ENCODE results near the gene BDKRB2. TPM values are rescaled to one million over a fixed set of nuclear protein-coding genes. Genes with fewer than 3 reads are reported as not detected.

BDKRB2 gene
- total and polyA plus RNA-seq, 3 experiments from 2014 or later, result not detected

DNA sequence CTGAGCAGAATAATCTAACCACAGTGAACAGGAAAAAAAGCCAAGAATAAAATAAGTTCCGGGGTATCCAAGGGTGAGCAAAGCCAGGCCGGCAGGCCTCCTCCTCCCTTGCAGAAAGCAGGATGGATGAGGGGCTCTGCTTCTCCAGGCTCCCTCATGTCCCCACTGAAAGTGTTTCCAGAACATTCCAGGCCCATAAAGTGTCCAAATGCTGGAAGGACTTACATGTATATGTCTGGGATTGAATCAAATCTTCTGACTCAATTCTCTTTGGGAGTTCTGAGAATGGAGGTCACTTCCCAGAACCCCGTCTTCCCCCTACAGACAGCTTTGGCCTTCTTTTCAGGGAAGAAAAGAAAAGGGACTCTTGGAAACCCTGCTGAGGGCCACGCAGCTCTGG, 26.4 kb downstream of the BDKRB2 start:
- no peak for DNase-seq
- Histone ChIP-seq H3K27ac (ENCODE audit: low read depth, low read length) (no peak overlapping the region), H3K36me3 (ENCODE audit: insufficient read depth, low read length) (no peaks in the 10 kb centered on the region), H3K4me3 (ENCODE audit: low read length) (no peak overlapping the region), H3K4me1 (ENCODE audit: insufficient read depth, low read length) (no peaks in the 10 kb centered on the region), H3K27me3 (ENCODE audit: insufficient read depth, low read length, poor library complexity, severe bottlenecking) (peaks cover 3% of the 10 kb centered on the region), H3K9me3 (ENCODE audit: low read length) (no peaks in the 10 kb centered on the region)
- H3K4me3 Mint-ChIP-seq, result no peak overlapping the region
- H3K36me3 Mint-ChIP-seq, result peaks cover 0 to 3% (median 0%) of the 10 kb centered on the region in 3 donors
- H3K4me1 Mint-ChIP-seq, result no peaks in the 10 kb centered on the region
- H3K9me3 Mint-ChIP-seq, result no peaks in the 10 kb centered on the region
- POLR2A ChIA-PET, result no interaction called here
- H3K27ac Mint-ChIP-seq, result no peak overlapping the region
- H3K27me3 Mint-ChIP-seq, result peaks cover 14 to 17% of the 10 kb centered on the region in 2 donors
- CTCF ChIA-PET, result no interaction called here

DNA sequence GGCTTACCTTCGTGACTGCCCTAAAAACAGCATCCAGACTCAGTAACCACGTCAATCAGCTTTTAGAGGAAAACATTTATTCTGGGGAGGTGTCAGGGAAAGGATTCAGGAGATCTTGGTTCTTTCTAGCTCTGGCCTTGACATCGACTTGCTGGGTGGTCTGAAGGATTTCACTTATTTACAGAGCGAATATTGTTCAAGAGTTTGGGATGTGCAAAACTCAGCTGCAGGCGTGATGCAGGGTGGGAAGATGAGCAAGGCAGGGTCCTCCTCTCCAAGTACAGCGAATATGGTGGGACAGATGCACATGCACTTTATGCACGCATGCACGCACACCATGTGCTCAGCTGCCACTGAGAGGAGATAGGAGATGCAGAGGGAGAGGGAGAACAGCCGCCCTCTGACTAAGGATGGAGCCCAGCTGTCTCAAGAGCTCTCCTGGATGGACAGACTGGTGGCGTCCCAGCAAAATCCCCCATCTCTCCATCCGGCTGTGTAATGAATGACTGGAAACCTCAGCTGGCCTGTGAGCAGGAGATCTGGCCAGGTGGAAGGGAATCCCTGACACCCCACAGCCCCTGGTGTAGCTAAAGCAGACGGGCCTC, 27.0 kb downstream of the BDKRB2 start:
- Histone ChIP-seq H3K4me3 (ENCODE audit: low read length) (no peak overlapping the region), H3K9me3 (ENCODE audit: low read length) (no peaks in the 10 kb centered on the region), H3K27ac (ENCODE audit: low read depth, low read length) (no peak overlapping the region), H3K4me1 (ENCODE audit: insufficient read depth, low read length) (no peaks in the 10 kb centered on the region), H3K27me3 (ENCODE audit: insufficient read depth, low read length, poor library complexity, severe bottlenecking) (peaks cover 3% of the 10 kb centered on the region), H3K36me3 (ENCODE audit: insufficient read depth, low read length) (no peaks in the 10 kb centered on the region)
- POLR2A ChIA-PET, result no interaction called here
- H3K27me3 Mint-ChIP-seq, result peaks cover 14 to 16% of the 10 kb centered on the region in 2 donors
- peaks cover 0 to 3% (median 0%) of the 10 kb centered on the region in 3 donors for H3K36me3 Mint-ChIP-seq
- no peak overlapping the region for H3K27ac Mint-ChIP-seq
- DNase-seq, result no peak
- H3K4me1 Mint-ChIP-seq, result no peaks in the 10 kb centered on the region
- H3K9me3 Mint-ChIP-seq, result no peaks in the 10 kb centered on the region
- H3K4me3 Mint-ChIP-seq, result no peak overlapping the region
- CTCF ChIA-PET, result no interaction called here

DNA sequence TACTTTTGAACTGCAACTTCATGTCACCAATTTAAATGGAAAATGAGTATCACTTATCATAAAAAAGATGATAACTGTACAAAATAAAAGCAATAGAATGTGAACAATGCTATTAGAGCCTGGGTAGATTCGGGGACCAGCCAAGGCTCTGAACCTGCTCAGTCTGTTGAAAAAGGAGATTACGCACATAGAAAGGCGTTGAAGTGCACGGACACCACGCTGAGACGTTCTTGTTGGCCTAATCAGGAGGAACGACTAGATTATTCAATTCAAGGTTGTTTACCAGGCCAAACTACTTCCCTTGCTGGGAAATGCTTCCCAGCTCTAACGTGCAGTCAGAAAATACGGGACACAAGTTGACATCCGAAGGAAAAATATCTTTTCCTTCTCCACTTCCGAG, 27.9 kb downstream of the BDKRB2 start:
- H3K36me3 Mint-ChIP-seq, result peaks cover 0 to 2% (median 0%) of the 10 kb centered on the region in 3 donors
- no peak for DNase-seq
- CTCF ChIA-PET, result no interaction called here
- peaks cover 14 to 16% of the 10 kb centered on the region in 2 donors for H3K27me3 Mint-ChIP-seq
- H3K4me1 Mint-ChIP-seq, result no peaks in the 10 kb centered on the region
- Histone ChIP-seq H3K4me3 (ENCODE audit: low read length) (no peak overlapping the region), H3K27ac (ENCODE audit: low read depth, low read length) (no peak overlapping the region), H3K4me1 (ENCODE audit: insufficient read depth, low read length) (no peaks in the 10 kb centered on the region), H3K36me3 (ENCODE audit: insufficient read depth, low read length) (no peaks in the 10 kb centered on the region), H3K27me3 (ENCODE audit: insufficient read depth, low read length, poor library complexity, severe bottlenecking) (peaks cover 3% of the 10 kb centered on the region), H3K9me3 (ENCODE audit: low read length) (no peaks in the 10 kb centered on the region)
- H3K27ac Mint-ChIP-seq, result no peak overlapping the region
- no peaks in the 10 kb centered on the region for H3K9me3 Mint-ChIP-seq
- H3K4me3 Mint-ChIP-seq, result no peak overlapping the region
- POLR2A ChIA-PET, result no interaction called here

DNA sequence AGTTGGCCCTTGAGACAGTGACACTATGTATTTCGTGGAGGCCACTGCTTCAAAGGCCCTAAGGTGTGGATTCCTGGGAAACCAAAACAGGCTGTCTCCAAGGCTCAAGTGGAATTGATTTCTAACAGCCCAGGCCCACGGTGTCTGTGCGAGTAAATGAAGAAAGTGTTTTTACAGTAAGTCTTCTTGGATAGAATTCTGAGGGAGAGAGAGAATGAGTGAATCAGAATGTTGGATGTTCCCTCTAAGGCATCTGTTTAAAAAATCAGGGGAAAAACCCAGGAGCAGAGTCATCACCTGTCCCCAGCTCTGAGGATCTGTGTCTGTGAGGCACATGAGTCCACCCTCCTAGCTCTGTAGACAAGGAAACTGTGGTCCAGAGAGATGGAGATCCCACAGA, 29.0 kb downstream of the BDKRB2 start:
- CTCF ChIA-PET, result no interaction called here
- H3K9me3 Mint-ChIP-seq, result no peaks in the 10 kb centered on the region
- no peak overlapping the region for H3K27ac ChIP-seq (ENCODE audit: low read depth, low read length)

DNA sequence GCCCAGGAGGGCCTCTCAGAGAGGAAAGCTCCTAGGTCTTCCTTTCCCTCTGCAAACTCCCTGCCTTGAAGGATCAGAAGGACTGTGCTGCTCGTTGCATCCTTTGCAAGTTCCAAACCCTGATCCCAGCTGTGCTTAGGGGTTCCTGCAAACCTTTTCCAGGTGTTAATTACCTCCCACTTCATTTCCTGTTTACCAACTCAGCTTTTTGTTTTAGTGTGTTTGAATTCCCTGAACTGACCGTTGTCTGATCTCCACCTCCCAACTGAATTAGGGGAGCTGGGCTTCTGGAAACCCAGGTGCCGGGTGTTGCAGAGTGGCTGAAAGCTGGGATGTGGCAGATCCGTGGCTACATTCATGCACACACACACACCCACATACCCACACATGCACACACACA, 30.8 kb downstream of the BDKRB2 start:
- CTCF ChIA-PET, result no interaction called here
- peaks cover 12% of the 10 kb centered on the region in 2 donors for H3K27me3 Mint-ChIP-seq

More for the DNA sequence above, 29.0 kb downstream of the BDKRB2 start:
- no peaks in the 10 kb centered on the region for H3K36me3 Mint-ChIP-seq
- POLR2A ChIA-PET, result no interaction called here
- no peak for DNase-seq
- no peak overlapping the region for H3K4me3 ChIP-seq (ENCODE audit: low read length)
- H3K4me1 ChIP-seq (ENCODE audit: insufficient read depth, low read length), result no peaks in the 10 kb centered on the region
- no peaks in the 10 kb centered on the region for H3K9me3 ChIP-seq (ENCODE audit: low read length)
- H3K4me1 Mint-ChIP-seq, result no peaks in the 10 kb centered on the region
- no peaks in the 10 kb centered on the region for H3K36me3 ChIP-seq (ENCODE audit: insufficient read depth, low read length)
- H3K27ac Mint-ChIP-seq, result no peak overlapping the region
- peaks cover 3% of the 10 kb centered on the region for H3K27me3 ChIP-seq (ENCODE audit: insufficient read depth, low read length, poor library complexity, severe bottlenecking)
- H3K27me3 Mint-ChIP-seq, result peaks cover 12 to 16% of the 10 kb centered on the region in 2 donors
- no peak overlapping the region for H3K4me3 Mint-ChIP-seq

DNA sequence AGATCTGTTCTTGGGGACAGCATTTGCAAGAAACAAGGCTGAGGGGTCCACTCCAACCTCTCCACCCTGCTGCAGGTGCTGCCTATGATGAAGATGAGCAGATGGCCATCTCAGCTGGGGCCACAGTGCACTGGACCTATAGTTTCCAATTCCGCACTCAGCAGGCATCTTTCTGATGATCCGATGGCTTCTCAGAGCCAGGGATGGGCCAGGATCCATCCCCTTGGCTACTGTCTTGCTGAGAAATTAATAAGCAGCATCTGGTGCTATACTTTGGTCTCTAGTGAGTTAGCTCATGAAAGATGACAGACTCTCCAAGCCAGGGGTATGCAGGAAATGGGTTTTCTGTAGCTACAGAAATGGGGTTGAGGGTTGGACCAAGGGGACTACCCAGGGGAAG, 33.0 kb downstream of the BDKRB2 start:
- no peak overlapping the region for H3K4me3 Mint-ChIP-seq
- peaks cover 10% of the 10 kb centered on the region in 2 donors for H3K27me3 Mint-ChIP-seq
- no peaks in the 10 kb centered on the region for H3K9me3 Mint-ChIP-seq
- H3K27ac Mint-ChIP-seq, result no peak overlapping the region
- ChIA-PET CTCF (no interaction called here), POLR2A (no interaction called here)
- H3K4me3 ChIP-seq (ENCODE audit: low read length), result no peak overlapping the region
- no peaks in the 10 kb centered on the region for H3K9me3 ChIP-seq (ENCODE audit: low read length)
- H3K36me3 Mint-ChIP-seq, result no peaks in the 10 kb centered on the region
- no peaks in the 10 kb centered on the region for H3K4me1 Mint-ChIP-seq
- H3K36me3 ChIP-seq (ENCODE audit: insufficient read depth, low read length), result no peaks in the 10 kb centered on the region
- no peaks in the 10 kb centered on the region for H3K4me1 ChIP-seq (ENCODE audit: insufficient read depth, low read length)
- H3K27me3 ChIP-seq (ENCODE audit: insufficient read depth, low read length, poor library complexity, severe bottlenecking), result no peaks in the 10 kb centered on the region
- no peak overlapping the region for H3K27ac ChIP-seq (ENCODE audit: low read depth, low read length)
- no peak for DNase-seq

More for the DNA sequence above, 30.8 kb downstream of the BDKRB2 start:
- H3K9me3 ChIP-seq (ENCODE audit: low read length), result no peaks in the 10 kb centered on the region
- POLR2A ChIA-PET, result no interaction called here
- H3K27ac ChIP-seq (ENCODE audit: low read depth, low read length), result no peak overlapping the region
- Mint-ChIP-seq H3K4me1 (no peaks in the 10 kb centered on the region), H3K27ac (no peak overlapping the region), H3K36me3 (no peaks in the 10 kb centered on the region), H3K9me3 (no peaks in the 10 kb centered on the region), H3K4me3 (no peak overlapping the region)
- H3K36me3 ChIP-seq (ENCODE audit: insufficient read depth, low read length), result no peaks in the 10 kb centered on the region
- no peak overlapping the region for H3K4me3 ChIP-seq (ENCODE audit: low read length)
- H3K27me3 ChIP-seq (ENCODE audit: insufficient read depth, low read length, poor library complexity, severe bottlenecking), result peaks cover 3% of the 10 kb centered on the region
- no peak for DNase-seq
- no peaks in the 10 kb centered on the region for H3K4me1 ChIP-seq (ENCODE audit: insufficient read depth, low read length)

DNA sequence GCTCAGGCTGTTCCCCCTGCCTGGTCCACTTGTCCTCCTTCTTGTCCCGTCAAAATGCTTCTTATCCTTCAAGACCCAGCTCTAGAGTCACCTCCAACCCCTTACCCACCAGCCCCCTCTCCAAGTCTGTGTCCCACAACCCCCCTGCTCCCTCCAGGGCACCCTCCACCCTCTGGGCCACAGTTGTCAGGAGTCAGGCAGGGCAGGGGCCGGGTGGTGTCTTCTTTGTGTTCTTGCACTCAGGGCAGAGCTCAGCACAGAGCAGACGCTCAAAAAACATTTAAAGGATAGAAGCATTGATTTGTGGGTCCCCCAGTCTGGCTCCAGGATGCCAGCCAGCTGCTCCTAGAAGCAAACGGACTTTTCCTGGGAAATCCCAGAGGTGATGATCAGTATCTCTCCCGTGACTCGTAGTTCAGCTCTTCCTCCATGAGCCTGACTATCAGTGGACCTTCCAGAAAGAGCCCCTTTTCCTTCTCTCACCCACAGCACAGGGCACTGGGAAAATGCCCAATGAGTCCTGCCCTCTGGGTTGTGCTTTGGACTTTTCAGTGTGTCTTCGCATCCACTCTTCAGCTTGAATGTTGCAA, 34.1 kb downstream of the BDKRB2 start:
- Histone ChIP-seq H3K9me3 (ENCODE audit: low read length) (no peaks in the 10 kb centered on the region), H3K27ac (ENCODE audit: low read depth, low read length) (no peak overlapping the region), H3K36me3 (ENCODE audit: insufficient read depth, low read length) (no peaks in the 10 kb centered on the region), H3K4me1 (ENCODE audit: insufficient read depth, low read length) (no peaks in the 10 kb centered on the region), H3K27me3 (ENCODE audit: insufficient read depth, low read length, poor library complexity, severe bottlenecking) (no peaks in the 10 kb centered on the region), H3K4me3 (ENCODE audit: low read length) (no peak overlapping the region)
- Mint-ChIP-seq H3K4me3 (no peak overlapping the region), H3K9me3 (no peaks in the 10 kb centered on the region), H3K4me1 (no peaks in the 10 kb centered on the region), H3K27ac (no peak overlapping the region), H3K36me3 (no peaks in the 10 kb centered on the region), H3K27me3 (peaks cover 7 to 8% of the 10 kb centered on the region in 2 donors)
- POLR2A ChIA-PET, result no interaction called here
- CTCF ChIA-PET, result no interaction called here
- DNase-seq, result no peak

DNA sequence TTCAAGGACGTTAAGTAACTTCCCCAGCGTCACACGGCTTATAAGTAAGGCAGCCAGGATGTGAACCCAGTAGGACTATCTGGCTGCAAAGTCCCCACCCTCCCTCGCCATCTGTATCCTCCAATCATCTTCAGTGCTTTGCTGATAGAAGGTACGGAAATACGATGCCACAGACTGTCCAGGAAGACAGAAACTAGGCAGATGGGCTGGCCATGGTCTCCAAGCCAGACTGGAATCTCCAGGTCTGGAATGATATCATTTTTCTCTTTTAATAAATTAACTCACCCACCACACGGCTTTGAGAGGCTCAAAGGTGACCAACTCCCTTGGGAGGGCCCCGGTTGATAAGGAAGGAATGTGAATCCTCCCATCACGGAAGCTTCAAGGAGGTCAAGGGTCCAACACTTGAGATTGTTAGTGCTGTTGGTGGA, 35.1 kb downstream of the BDKRB2 start:
- Histone ChIP-seq H3K27ac (ENCODE audit: low read depth, low read length) (no peak overlapping the region), H3K4me1 (ENCODE audit: insufficient read depth, low read length) (no peaks in the 10 kb centered on the region), H3K9me3 (ENCODE audit: low read length) (no peaks in the 10 kb centered on the region), H3K4me3 (ENCODE audit: low read length) (no peak overlapping the region), H3K27me3 (ENCODE audit: insufficient read depth, low read length, poor library complexity, severe bottlenecking) (no peaks in the 10 kb centered on the region), H3K36me3 (ENCODE audit: insufficient read depth, low read length) (no peaks in the 10 kb centered on the region)
- ChIA-PET CTCF (no interaction called here), POLR2A (no interaction called here)
- H3K4me3 Mint-ChIP-seq, result no peak overlapping the region
- H3K27me3 Mint-ChIP-seq, result peaks cover 3 to 8% of the 10 kb centered on the region in 2 donors
- no peak for DNase-seq
- H3K4me1 Mint-ChIP-seq, result no peaks in the 10 kb centered on the region
- H3K27ac Mint-ChIP-seq, result no peak overlapping the region
- no peaks in the 10 kb centered on the region for H3K36me3 Mint-ChIP-seq
- H3K9me3 Mint-ChIP-seq, result no peaks in the 10 kb centered on the region

All from CD8-positive, alpha-beta memory T cell (primary cell).